ENCODE measurements around the gene MSANTD2. TPM values are rescaled to one million over a fixed set of nuclear protein-coding genes. Genes with fewer than 3 reads are reported as not detected.

MSANTD2 gene
- polyA plus RNA-seq, 1 experiment: 3.4 TPM

GRCh38 chr11:124811399-124812125 lies 11.4 kb upstream of the MSANTD2 start:
- H3K36me3 ChIP-seq (ENCODE audit: control insufficient read depth, insufficient read depth, low read length): no peaks in the 10 kb centered on the region
- H3K27me3 ChIP-seq (ENCODE audit: control insufficient read depth, insufficient read depth, low read length): 0 out of 2 replicates have a peak, but pooled peaks cover 2% of the 10 kb centered on the region
- ChIA-PET CTCF (no interaction called here), POLR2A (no interaction called here)
- no peak overlapping the region for H3K4me3 ChIP-seq (ENCODE audit: low read depth, low read length)
- no peak for TF ChIP-seq CTCF (IDR thresholded peaks at IDR 0.05; ENCODE audit: insufficient read depth, low read depth, low read length)
- no peak for DNase-seq (ENCODE audit: low read depth)

GRCh38 chr11:124807660-124808270 lies 7.6 kb upstream of the MSANTD2 start:
- no peaks in the 10 kb centered on the region for H3K36me3 ChIP-seq (ENCODE audit: control insufficient read depth, insufficient read depth, low read length)
- DNase-seq (ENCODE audit: low read depth): no peak
- 0 out of 2 replicates have a peak, but pooled peaks cover 2% of the 10 kb centered on the region for H3K27me3 ChIP-seq (ENCODE audit: control insufficient read depth, insufficient read depth, low read length)
- no peak for TF ChIP-seq CTCF (IDR thresholded peaks at IDR 0.05; ENCODE audit: insufficient read depth, low read depth, low read length)
- CTCF ChIA-PET: interaction anchor here (0.9 to 1.8 kb wide), 5 partner anchors 13 to 163 kb away, joined by 3 to 5 read pairs (median 3); no protein-coding TSS in a partner anchor
- no peak overlapping the region for H3K4me3 ChIP-seq (ENCODE audit: low read depth, low read length)
- POLR2A ChIA-PET: no interaction called here

GRCh38 chr11:124807201-124807600 lies 7.0 kb upstream of the MSANTD2 start:
- DNase-seq (ENCODE audit: low read depth): no peak
- no peak overlapping the region for H3K4me3 ChIP-seq (ENCODE audit: low read depth, low read length)
- ChIA-PET CTCF (interaction anchor here (0.9 to 1.2 kb wide), 3 partner anchors 13 to 46 kb away, joined by 3 read pairs; no protein-coding TSS in a partner anchor), POLR2A (no interaction called here)
- TF ChIP-seq CTCF (IDR thresholded peaks at IDR 0.05; ENCODE audit: insufficient read depth, low read depth, low read length): no peak
- H3K27me3 ChIP-seq (ENCODE audit: control insufficient read depth, insufficient read depth, low read length): 0 out of 2 replicates have a peak, but pooled peaks cover 2% of the 10 kb centered on the region
- no peaks in the 10 kb centered on the region for H3K36me3 ChIP-seq (ENCODE audit: control insufficient read depth, insufficient read depth, low read length)

- H3K36me3 ChIP-seq (ENCODE audit: control insufficient read depth, insufficient read depth, low read length): no peaks in the 10 kb centered on the region
- POLR2A ChIA-PET: no interaction called here
- no peak for DNase-seq (ENCODE audit: low read depth)
- TF ChIP-seq CTCF (IDR thresholded peaks at IDR 0.05; ENCODE audit: insufficient read depth, low read depth, low read length): no peak
- no peak overlapping the region for H3K4me3 ChIP-seq (ENCODE audit: low read depth, low read length)
- CTCF ChIA-PET: interaction anchor here (1.0 to 1.8 kb wide), 3 partner anchors 10 to 134 kb away, joined by 4 to 5 read pairs (median 4); no protein-coding TSS in a partner anchor
- 0 out of 2 replicates have a peak, but pooled peaks cover 2% of the 10 kb centered on the region for H3K27me3 ChIP-seq (ENCODE audit: control insufficient read depth, insufficient read depth, low read length)
These were observed 4.7 kb upstream of the MSANTD2 start for GRCh38 chr11:124804884-124805283.

GRCh38 chr11:124801636-124802312 lies 1.6 kb upstream of the MSANTD2 start:
- Histone ChIP-seq H3K27me3 (ENCODE audit: control insufficient read depth, insufficient read depth, low read length) (no peaks in the 10 kb centered on the region), H3K4me3 (ENCODE audit: low read depth, low read length) (no peak overlapping the region), H3K36me3 (ENCODE audit: control insufficient read depth, insufficient read depth, low read length) (no peaks in the 10 kb centered on the region)
- POLR2A ChIA-PET: interaction anchor here (0.6 kb wide), 1 partner anchor 53 kb away, joined by 8 read pairs; no protein-coding TSS in a partner anchor
- no peak for DNase-seq (ENCODE audit: low read depth)
- TF ChIP-seq CTCF (IDR thresholded peaks at IDR 0.05; ENCODE audit: insufficient read depth, low read depth, low read length): no peak
- CTCF ChIA-PET: interaction anchor here (1.1 to 6.1 kb wide), 8 partner anchors 12 to 131 kb away, joined by 3 to 41 read pairs (median 5); partner anchors contain the start of gene NRGN

All from BJ (cell line).